Measurements from ENCODE around the gene HAP1.

HAP1 gene

GRCh38 chr17:41692722-41693521, 41.5 kb downstream of the HAP1 start:
- Histone ChIP-seq H3K4me3 (IDR thresholded peaks at IDR 0.05; ENCODE audit: insufficient read depth, low read depth, low read length) (no peak overlapping the region), H3K9ac (no peak overlapping the region), H3K79me2 (ENCODE audit: insufficient read depth, low read depth) (peaks cover 28% of the 10 kb centered on the region), H3K4me2 (no peak overlapping the region), H3K27me3 (ENCODE audit: insufficient read depth, low read depth) (no peaks in the 10 kb centered on the region), H3K4me1 (ENCODE audit: low read depth, poor library complexity, severe bottlenecking) (peaks cover 43% of the 10 kb centered on the region), H4K20me1 (ENCODE audit: insufficient read depth) (peaks cover 27% of the 10 kb centered on the region), H2AFZ (ENCODE audit: low read depth) (no peak overlapping the region), H3K36me3 (ENCODE audit: insufficient read depth) (peaks cover 28% of the 10 kb centered on the region; the same call in 1 of the 2 replicates), H3K27ac (no peak overlapping the region; the same call in 1 of the 2 replicates)
- no peak for TF ChIP-seq CTCF (conservative IDR thresholded peaks at IDR 0.05; ENCODE audit: low read depth, low read length)

GRCh38 chr17:41691031-41691777, 43.2 kb downstream of the HAP1 start:
- Histone ChIP-seq H3K4me1 (ENCODE audit: low read depth, poor library complexity, severe bottlenecking) (peaks cover 34% of the 10 kb centered on the region), H3K27me3 (ENCODE audit: insufficient read depth, low read depth) (no peaks in the 10 kb centered on the region), H4K20me1 (ENCODE audit: insufficient read depth) (peaks cover 27% of the 10 kb centered on the region), H2AFZ (ENCODE audit: low read depth) (no peak overlapping the region), H3K36me3 (ENCODE audit: insufficient read depth) (peaks cover 28% of the 10 kb centered on the region; the same call in 1 of the 2 replicates), H3K4me2 (peak overlapping the region; percentile 90; the same call in 1 of the 2 replicates), H3K27ac (peak overlapping the region; percentile 98; the same call in 1 of the 2 replicates), H3K9ac (no peak overlapping the region), H3K4me3 (IDR thresholded peaks at IDR 0.05; ENCODE audit: insufficient read depth, low read depth, low read length) (no peak overlapping the region), H3K79me2 (ENCODE audit: insufficient read depth, low read depth) (peaks cover 28% of the 10 kb centered on the region)
- no peak for TF ChIP-seq CTCF (conservative IDR thresholded peaks at IDR 0.05; ENCODE audit: low read depth, low read length)

- peaks cover 27% of the 10 kb centered on the region for H4K20me1 ChIP-seq (ENCODE audit: insufficient read depth)
- H3K79me2 ChIP-seq (ENCODE audit: insufficient read depth, low read depth) = peaks cover 28% of the 10 kb centered on the region
- peak overlapping the region; percentile 90 for H3K4me2 ChIP-seq
- peaks cover 28% of the 10 kb centered on the region; the same call in 1 of the 2 replicates for H3K36me3 ChIP-seq (ENCODE audit: insufficient read depth)
- no peak for TF ChIP-seq CTCF (conservative IDR thresholded peaks at IDR 0.05; ENCODE audit: low read depth, low read length)
- peak overlapping the region; percentile 98; the same call in 1 of the 2 replicates for H3K27ac ChIP-seq
- no peaks in the 10 kb centered on the region for H3K27me3 ChIP-seq (ENCODE audit: insufficient read depth, low read depth)
- peaks cover 27% of the 10 kb centered on the region for H3K4me1 ChIP-seq (ENCODE audit: low read depth, poor library complexity, severe bottlenecking)
- 0 out of 2 replicates have a peak overlapping the region, but pooled peaks have one; percentile 99 for H3K9ac ChIP-seq
- H2AFZ ChIP-seq (ENCODE audit: low read depth) = no peak overlapping the region
- H3K4me3 ChIP-seq (IDR thresholded peaks at IDR 0.05; ENCODE audit: insufficient read depth, low read depth, low read length) = no peak overlapping the region
These were observed 43.9 kb downstream of the HAP1 start for GRCh38 chr17:41690497-41690896.

DNA sequence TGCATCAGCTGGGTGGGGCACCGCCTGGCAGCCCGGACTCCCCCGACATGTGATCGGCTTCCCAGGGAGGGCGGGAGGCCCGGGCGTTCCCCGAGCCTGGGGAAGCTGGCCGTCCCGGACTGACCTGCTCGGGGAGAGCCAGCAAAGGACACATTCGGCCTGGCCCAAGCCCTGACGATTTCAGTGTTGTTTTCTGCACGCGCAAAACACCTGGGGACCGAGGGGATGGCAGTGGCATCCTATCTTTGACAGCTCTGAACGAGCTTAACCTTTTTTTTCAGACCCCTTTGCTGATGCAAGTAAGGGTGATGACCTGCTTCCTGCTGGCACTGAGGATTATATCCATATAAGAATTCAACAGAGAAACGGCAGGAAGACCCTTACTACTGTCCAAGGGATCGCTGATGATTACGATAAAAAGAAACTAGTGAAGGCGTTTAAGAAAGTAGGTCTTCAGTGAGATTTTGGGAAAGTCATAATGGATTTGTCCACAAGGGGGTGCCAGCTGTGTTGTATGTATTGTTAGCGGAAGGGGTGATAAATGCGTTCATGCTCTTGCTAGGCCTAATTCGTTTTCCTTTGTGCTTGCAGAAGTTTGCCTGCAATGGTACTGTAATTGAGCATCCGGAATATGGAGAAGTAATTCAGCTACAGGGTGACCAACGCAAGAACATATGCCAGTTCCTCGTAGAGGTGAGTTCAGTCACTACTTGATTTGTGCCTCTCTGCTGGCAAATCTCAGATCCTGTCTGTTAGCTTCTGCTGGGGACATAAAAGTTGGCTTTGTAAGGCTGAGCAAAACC, 44.7 kb downstream of the HAP1 start:
- Histone ChIP-seq H3K36me3 (ENCODE audit: insufficient read depth) (peaks cover 28% of the 10 kb centered on the region; the same call in 1 of the 2 replicates), H4K20me1 (ENCODE audit: insufficient read depth) (peaks cover 27% of the 10 kb centered on the region), H3K79me2 (ENCODE audit: insufficient read depth, low read depth) (peaks cover 28% of the 10 kb centered on the region), H3K27ac (peak overlapping the region; percentile 98), H3K4me2 (peak overlapping the region; percentile 90), H3K9ac (peak overlapping the region; percentile 99), H3K4me1 (ENCODE audit: low read depth, poor library complexity, severe bottlenecking) (peaks cover 27% of the 10 kb centered on the region), H2AFZ (ENCODE audit: low read depth) (no peak overlapping the region), H3K4me3 (IDR thresholded peaks at IDR 0.05; ENCODE audit: insufficient read depth, low read depth, low read length) (peak overlapping the region; percentile 70), H3K27me3 (ENCODE audit: insufficient read depth, low read depth) (no peaks in the 10 kb centered on the region)
- peak; percentile 97 for TF ChIP-seq CTCF (conservative IDR thresholded peaks at IDR 0.05; ENCODE audit: low read depth, low read length)

Measured in KMS-11 (cell line).